Endothelial cell of umbilical vein (primary cell): Measurements from ENCODE around the gene TNFSF10. TPM values are rescaled to one million over a fixed set of nuclear protein-coding genes. Genes with fewer than 3 reads are reported as not detected.

Source experiments
- BruUV-seq: library from RNA; stranded (reverse); fragments of 400-500 nt; replicated peaks from 2 replicates; lab custom pipeline; 2021; lab: Mats Ljungman, UMichigan
- CTCF ChIA-PET: fragments of 300-600, 350-600 bp; sonication (Branson Sonifier 250); formaldehyde crosslinking; loops from one replicate; lab custom pipeline; 2021; ENCODE audit warnings: antibody characterized with exemption, inconsistent platforms; lab: Charles Lee
- POLR2A ChIA-PET: fragments of 300-600, 350-600 bp; sonication (Branson Sonifier 250); formaldehyde crosslinking; loops from one replicate; lab custom pipeline; 2021; ENCODE audit warnings: antibody characterized with exemption, inconsistent platforms; lab: Charles Lee
- DNase-seq: peaks from one replicate; pipeline ENCODE4 v3.0.0-alpha.2; 2011; ENCODE audit warnings: low read depth, low spot score
- FAIRE-seq: peaks from 2 replicates; lab custom pipeline; 2011; peaks lifted over from hg19 to GRCh38; lab: Jason Lieb, UNC
- H2AFZ ChIP-seq: 2 replicates; pipeline ENCODE4 v1.6.0; 2012; ENCODE audit warnings: low read depth, low read length, control low read depth, inconsistent platforms
- H3K27ac ChIP-seq: 2 replicates; pipeline ENCODE4 v1.5.1; 2011; ENCODE audit warnings: low read depth, mild to moderate bottlenecking, control low read depth, low read length, moderate library complexity; ENCODE audit not compliant: insufficient read depth
- H3K27me3 ChIP-seq, 2 experiments: 2 replicates each; pipeline versions ENCODE4 v1.6.0 to v1.6.1; 2011; ENCODE audit warnings: low read length in 2 of 2, mixed read lengths in 1 of 2; ENCODE audit not compliant: control insufficient read depth in 2 of 2, insufficient read depth in 2 of 2
- H3K36me3 ChIP-seq, 2 experiments: 2 replicates in 1 of 2; 3 replicates in 1 of 2; pipeline ENCODE4 v1.5.1; 2011; ENCODE audit warnings: low read length in 2 of 2, mild to moderate bottlenecking in 1 of 2, moderate library complexity in 1 of 2; ENCODE audit not compliant: control insufficient read depth in 2 of 2, insufficient read depth in 2 of 2; ENCODE audit errors: extremely low read depth in 1 of 2
- H3K4me1 ChIP-seq: 3 replicates; pipeline ENCODE4 v1.5.1; 2011; ENCODE audit warnings: mild to moderate bottlenecking, low read length; ENCODE audit not compliant: control insufficient read depth, insufficient read depth; ENCODE audit errors: extremely low read depth
- H3K4me2 ChIP-seq: 2 replicates; pipeline ENCODE4 v1.6.1; 2011; ENCODE audit warnings: low read length, control low read depth, mixed read lengths; ENCODE audit not compliant: insufficient read depth
- H3K4me3 ChIP-seq, 3 experiments: fragments of 200-600 bp in 1 of 3; sonication (generic), shearing (Covaris generic) in 1 of 3; replicated peaks in 1 of 3; 2 replicates each; pipeline ENCODE4 v1.5.1; 2011 to 2016; ENCODE audit warnings: control low read depth in 3 of 3, low read length in 3 of 3, mild to moderate bottlenecking in 2 of 3, inconsistent platforms in 1 of 3, low read depth in 1 of 3, moderate library complexity in 1 of 3; ENCODE audit not compliant: insufficient read depth in 1 of 3
- H3K79me2 ChIP-seq: 2 replicates; pipeline ENCODE4 v1.6.0; 2012; ENCODE audit warnings: low read length, inconsistent platforms; ENCODE audit not compliant: control insufficient read depth, insufficient read depth
- H3K9ac ChIP-seq: replicated peaks from 2 replicates; pipeline ENCODE3; 2011; ENCODE audit warnings: low read length, control low read depth; ENCODE audit not compliant: insufficient read depth; ENCODE audit errors: extremely low read depth
- H3K9me1 ChIP-seq: replicated peaks from 3 replicates; pipeline ENCODE4 v1.6.0; 2011; ENCODE audit warnings: mild to moderate bottlenecking, low read length; ENCODE audit not compliant: control insufficient read depth, insufficient read depth; ENCODE audit errors: extremely low read depth
- H3K9me3 ChIP-seq: replicated peaks from 2 replicates; pipeline ENCODE4 v1.5.1; 2012; ENCODE audit warnings: low read length, inconsistent platforms; ENCODE audit not compliant: control insufficient read depth, insufficient read depth
- H4K20me1 ChIP-seq: replicated peaks from 2 replicates; pipeline ENCODE3; 2011; ENCODE audit warnings: mild to moderate bottlenecking, low read length; ENCODE audit not compliant: control insufficient read depth, insufficient read depth; ENCODE audit errors: extremely low read depth
- EZH2 ChIP-seq: IDR thresholded peaks from 2 replicates; pipeline ENCODE4 v1.6.1; 2012; ENCODE audit warnings: borderline replicate concordance, low read depth, mild to moderate bottlenecking, moderate library complexity, low read length, inconsistent platforms; ENCODE audit not compliant: severe bottlenecking
- FOS ChIP-seq: IDR thresholded peaks from 2 replicates; pipeline ENCODE4 v1.6.1; 2011; ENCODE audit warnings: mild to moderate bottlenecking, low read length, moderate library complexity, borderline replicate concordance; ENCODE audit not compliant: insufficient read depth
- GATA2 ChIP-seq: IDR thresholded peaks from 2 replicates; pipeline ENCODE4 v1.7.0; 2011; ENCODE audit warnings: low read depth, mild to moderate bottlenecking, moderate library complexity, mixed read lengths, low read length; ENCODE audit not compliant: insufficient read length, insufficient read depth
- JUN ChIP-seq: IDR thresholded peaks from 2 replicates; pipeline ENCODE4 v1.6.1; 2011; ENCODE audit warnings: borderline replicate concordance, low read depth; ENCODE audit not compliant: insufficient read length, insufficient read depth
- MYC ChIP-seq: IDR thresholded peaks from one replicate; pipeline ENCODE4 v1.6.1; 2011; ENCODE audit warnings: mild to moderate bottlenecking, low read depth, low read length
- POLR2A ChIP-seq: IDR thresholded peaks from 2 replicates; pipeline ENCODE4 v1.6.1; 2012; ENCODE audit warnings: low read depth, mild to moderate bottlenecking, control low read depth, low read length
- POLR2AphosphoS5 ChIP-seq: IDR thresholded peaks from 2 replicates; pipeline ENCODE4 v1.6.1; 2012; ENCODE audit warnings: low read depth, mild to moderate bottlenecking, control low read depth, low read length, moderate library complexity; ENCODE audit not compliant: insufficient read depth
- dilution Hi-C: fragments of 300-500 bp; cut with MboI; formaldehyde crosslinking; loops from one replicate; pipeline ENCODE4 v1.15.0; 2019; ENCODE audit warnings: low sequenced_read_pairs; ENCODE audit not compliant: extremely low pct_ligation_motif_present
- intact Hi-C: fragments of 100-400 bp; cut with micrococcal nuclease; formaldehyde crosslinking; loops from one replicate; pipeline ENCODE4 v1.10.0; 2022
- polyA plus RNA-seq, 4 experiments: library from polyadenylated mRNA; depleted of rRNA in 3 of 4; stranded (reverse) in 3 of 4; unstranded in 1 of 4; fragments of >200 nt; gene quantifications; 2 replicates each; pipeline versions ENCODE4 v1.2.1 to v1.2.3, GENCODE V29; 2011 to 2012; ENCODE audit warnings: missing spikeins in 1 of 4
- total RNA-seq: library from RNA; stranded (reverse); gene quantifications from 2 replicates; pipeline ENCODE4 v1.2.3, GENCODE V29; 2021
- TF ChIP-seq, protein P1 (sequence below): IDR thresholded peaks from 2 replicates; pipeline ENCODE4 v1.6.1; 2011; ENCODE audit not compliant: insufficient read depth, insufficient read length
- TF ChIP-seq, protein P2 (sequence below), 2 donors: IDR thresholded peaks; 1 replicate in 1 of 2; 2 replicates in 1 of 2; pipeline ENCODE4 v1.5.1; 2011; ENCODE audit warnings: low read length in 2 of 2, mild to moderate bottlenecking in 2 of 2, moderate library complexity in 2 of 2, control low read depth in 1 of 2, inconsistent platforms in 1 of 2, low read depth in 1 of 2; ENCODE audit not compliant: insufficient read depth in 1 of 2; ENCODE audit errors: extremely low read depth in 1 of 2

The TNFSF10 gene
- total and polyA plus RNA-seq, 2 donors (not counting 3 experiments of a cell fraction or from before 2014, with no cell fraction given), result 31.2 to 55.0 TPM

DNA sequence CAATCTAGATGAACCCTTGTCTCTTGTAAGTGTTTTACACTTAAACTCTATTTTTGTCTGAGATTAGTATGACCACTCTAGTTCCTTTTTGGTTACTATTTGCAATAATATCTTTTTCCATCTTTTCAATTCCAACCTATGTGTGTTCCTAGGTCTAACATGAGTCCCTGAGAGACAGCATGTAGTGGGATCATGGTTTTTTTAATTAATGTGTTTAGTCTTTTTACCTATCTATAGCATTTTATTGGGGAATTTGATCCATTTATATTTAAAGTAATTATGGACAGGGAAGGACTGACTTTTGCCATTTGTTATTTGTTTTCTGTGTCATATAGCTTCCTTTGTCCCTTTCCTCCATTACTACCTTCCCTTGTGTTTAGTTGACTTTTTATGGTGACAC, 21.7 kb downstream of the TNFSF10 start:
- FAIRE-seq (no peak), DNase-seq (no peak)
- Histone ChIP-seq H3K27ac (no peak overlapping the region), H3K4me1 (no peaks in the 10 kb centered on the region), H3K9me1 (no peaks in the 10 kb centered on the region), H3K9ac (no peak overlapping the region), H3K79me2 (no peaks in the 10 kb centered on the region), H3K27me3 (peaks cover 4% of the 10 kb centered on the region in 2 experiments), H3K36me3 (peaks cover 0 to 7% of the 10 kb centered on the region in 2 experiments), H3K4me3 (no peak overlapping the region), H3K9me3 (no peaks in the 10 kb centered on the region), H4K20me1 (no peaks in the 10 kb centered on the region), H2AFZ (no peak overlapping the region), H3K4me2 (no peak overlapping the region)
- CTCF ChIA-PET, result interaction anchor here (3.2 kb wide), 1 partner anchor 11 kb away, joined by 8 read pairs; no protein-coding TSS in a partner anchor
- no TSS peak for BruUV-seq
- POLR2A ChIA-PET, result no interaction called here
- dilution Hi-C loops, result no loop called here
- intact Hi-C loops, result no loop called here
- no peak for TF ChIP-seq JUN
- TF ChIP-seq FOS, result no peak
- TF ChIP-seq, protein P1, sequence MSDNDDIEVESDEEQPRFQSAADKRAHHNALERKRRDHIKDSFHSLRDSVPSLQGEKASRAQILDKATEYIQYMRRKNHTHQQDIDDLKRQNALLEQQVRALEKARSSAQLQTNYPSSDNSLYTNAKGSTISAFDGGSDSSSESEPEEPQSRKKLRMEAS, result no peak
- TF ChIP-seq GATA2, result no peak
- TF ChIP-seq, protein P2, sequence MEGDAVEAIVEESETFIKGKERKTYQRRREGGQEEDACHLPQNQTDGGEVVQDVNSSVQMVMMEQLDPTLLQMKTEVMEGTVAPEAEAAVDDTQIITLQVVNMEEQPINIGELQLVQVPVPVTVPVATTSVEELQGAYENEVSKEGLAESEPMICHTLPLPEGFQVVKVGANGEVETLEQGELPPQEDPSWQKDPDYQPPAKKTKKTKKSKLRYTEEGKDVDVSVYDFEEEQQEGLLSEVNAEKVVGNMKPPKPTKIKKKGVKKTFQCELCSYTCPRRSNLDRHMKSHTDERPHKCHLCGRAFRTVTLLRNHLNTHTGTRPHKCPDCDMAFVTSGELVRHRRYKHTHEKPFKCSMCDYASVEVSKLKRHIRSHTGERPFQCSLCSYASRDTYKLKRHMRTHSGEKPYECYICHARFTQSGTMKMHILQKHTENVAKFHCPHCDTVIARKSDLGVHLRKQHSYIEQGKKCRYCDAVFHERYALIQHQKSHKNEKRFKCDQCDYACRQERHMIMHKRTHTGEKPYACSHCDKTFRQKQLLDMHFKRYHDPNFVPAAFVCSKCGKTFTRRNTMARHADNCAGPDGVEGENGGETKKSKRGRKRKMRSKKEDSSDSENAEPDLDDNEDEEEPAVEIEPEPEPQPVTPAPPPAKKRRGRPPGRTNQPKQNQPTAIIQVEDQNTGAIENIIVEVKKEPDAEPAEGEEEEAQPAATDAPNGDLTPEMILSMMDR (IDR thresholded peaks at IDR 0.05; ENCODE audit: extremely low read depth in 1 of 2, insufficient read depth in 1 of 2, low read depth in 1 of 2, low read length in 2 of 2), result no peak
- TF ChIP-seq MYC, result no peak
- TF ChIP-seq POLR2A, result no peak
- TF ChIP-seq EZH2, result no peak
- TF ChIP-seq POLR2AphosphoS5, result no peak
